ENCODE results near the gene USH1C.
A peak's percentile ranks its signal among the peaks of the same experiment; 100 is the strongest.

The USH1C gene

DNA sequence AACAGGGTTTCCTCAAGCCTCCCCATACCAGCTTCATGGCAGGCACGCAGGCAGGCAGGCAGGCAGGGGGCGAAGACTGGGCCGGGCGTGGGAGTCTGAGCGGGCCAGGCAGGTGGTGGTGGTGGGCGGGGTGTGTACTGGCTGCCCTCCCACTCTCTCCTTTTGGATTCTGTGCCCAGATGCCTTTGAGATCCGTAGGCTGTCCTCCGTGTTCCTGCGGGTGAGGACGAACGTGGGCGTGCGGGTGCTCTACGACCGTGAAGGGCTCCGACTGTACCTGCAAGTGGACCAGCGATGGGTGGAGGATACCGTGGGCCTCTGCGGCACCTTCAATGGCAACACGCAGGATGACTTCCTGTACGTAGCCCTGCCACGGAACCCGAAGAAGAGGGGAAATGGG is 25.8 kb upstream of the USH1C start:
- no peak for DNase-seq

- DNase-seq, result no peak
Observed at GRCh38 chr11:17568944-17569343, 24.7 kb upstream of the USH1C start.

DNA sequence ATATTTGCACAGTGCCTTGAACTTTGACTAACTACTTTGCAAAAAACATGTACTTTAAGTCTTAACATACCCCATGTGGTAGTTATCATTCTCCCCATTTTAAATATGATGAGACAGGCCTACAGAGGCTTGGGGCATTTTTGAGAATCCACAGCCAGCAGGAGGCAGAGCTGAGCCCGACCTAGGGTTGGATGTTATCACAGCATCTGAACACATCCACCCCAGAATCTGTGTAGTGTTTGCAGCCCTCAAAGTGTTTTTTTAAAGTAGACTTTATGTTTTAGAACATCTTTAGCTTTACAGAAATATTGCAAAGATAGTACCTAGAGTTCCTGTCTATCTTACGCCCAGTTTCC is 20.4 kb upstream of the USH1C start:
- DNase-seq, result peak in 1 of 4 experiments; percentile 23

GRCh38 chr11:17563961-17564686 is 19.9 kb upstream of the USH1C start:
- no peak for DNase-seq

GRCh38 chr11:17563231-17563646 is 19.0 kb upstream of the USH1C start:
- DNase-seq, result peak; percentile 63 to 75 (median 72)

- no peak for DNase-seq
Observed at GRCh38 chr11:17561526-17561925, 17.3 kb upstream of the USH1C start.

DNA sequence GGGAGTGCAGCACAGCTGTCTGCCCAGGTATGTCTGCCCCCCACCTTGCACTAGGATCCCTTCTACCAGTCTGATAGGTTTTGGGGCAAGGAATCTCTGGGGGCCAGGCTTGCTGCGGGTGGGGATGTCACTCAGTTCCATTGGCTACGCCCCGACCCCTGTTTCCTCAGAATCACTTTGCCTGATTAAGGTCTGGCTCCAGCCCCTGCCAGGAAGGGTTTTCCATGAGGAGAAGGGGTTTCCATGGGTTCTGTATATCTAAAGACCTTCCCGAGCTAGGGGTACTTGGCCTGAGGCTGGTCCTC is 16.8 kb upstream of the USH1C start:
- no peak for DNase-seq

DNA sequence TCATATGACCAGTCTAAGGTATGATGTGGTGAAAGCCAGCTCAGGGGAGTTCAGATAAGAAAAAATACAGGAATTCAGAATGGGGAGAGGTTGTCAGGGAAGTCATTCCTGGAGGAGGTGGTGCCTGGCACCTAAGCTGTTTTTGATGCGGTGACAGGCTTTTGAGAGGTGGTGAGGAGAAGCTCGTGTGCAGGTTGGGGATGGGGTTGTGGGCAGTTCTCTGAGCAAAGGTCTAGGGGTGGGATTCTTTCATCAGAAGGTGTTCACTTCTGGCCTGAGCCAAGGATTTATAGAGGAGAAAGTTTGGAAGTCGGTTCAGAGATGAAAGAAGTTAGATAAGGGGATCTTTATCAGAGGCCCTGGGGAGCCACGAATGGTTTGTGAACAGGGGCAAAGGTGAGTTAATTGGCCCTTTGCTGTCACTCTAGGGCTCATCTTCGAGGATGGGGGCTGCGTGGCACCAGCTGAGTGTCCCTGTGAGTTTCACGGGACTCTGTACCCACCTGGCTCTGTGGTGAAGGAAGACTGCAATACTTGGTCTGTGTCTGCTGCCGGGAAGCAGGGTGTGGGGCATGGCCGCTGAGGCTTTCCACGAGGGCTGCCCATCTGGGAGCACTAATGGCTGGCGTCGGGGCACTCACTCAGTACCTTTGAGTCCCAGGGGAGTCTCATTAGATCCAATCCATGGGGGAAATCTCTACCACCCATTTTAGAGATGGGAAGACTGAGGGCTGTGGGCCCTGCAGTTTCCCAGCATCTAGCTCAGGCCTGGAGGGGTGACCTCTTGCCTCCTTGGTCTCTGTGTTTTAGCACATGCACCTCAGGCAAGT is 16.3 kb upstream of the USH1C start:
- no peak for DNase-seq

DNA sequence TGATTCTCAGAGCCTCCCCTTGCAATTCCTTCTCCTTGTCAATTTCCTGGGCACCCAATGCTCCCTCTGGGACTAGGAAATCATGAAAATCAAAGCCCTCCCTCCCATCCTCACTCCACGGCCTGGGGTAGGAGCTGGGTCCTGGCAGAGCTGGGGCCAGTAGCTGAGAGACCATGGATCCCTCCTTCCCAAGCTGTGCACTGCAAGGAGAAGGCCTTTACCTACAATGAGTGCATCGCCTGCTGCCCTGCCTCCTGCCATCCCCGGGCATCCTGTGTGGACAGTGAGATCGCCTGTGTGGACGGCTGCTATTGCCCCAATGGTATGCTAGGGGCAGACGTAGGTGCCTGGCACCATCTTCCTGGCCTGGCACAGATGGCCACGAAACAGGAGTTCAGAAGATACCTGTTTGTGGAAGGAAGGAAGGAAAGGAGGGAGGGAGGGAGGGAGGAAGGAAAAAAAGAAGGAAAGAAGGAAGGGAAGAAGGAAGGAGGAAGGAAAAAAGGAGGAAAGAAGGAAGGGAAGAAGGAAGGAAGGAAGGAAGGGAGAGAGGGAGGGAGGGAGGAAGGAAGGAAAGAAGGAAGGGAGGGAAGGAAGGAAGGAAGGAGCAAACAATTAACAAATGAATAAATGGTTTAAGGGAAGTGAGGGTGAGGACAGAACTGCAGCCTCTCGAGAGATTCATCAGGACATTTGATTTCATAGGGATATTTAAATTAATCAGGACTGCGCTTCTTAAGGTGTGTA is 15.3 kb upstream of the USH1C start:
- no peak for DNase-seq

GRCh38 chr11:17558916-17559315 is 14.7 kb upstream of the USH1C start:
- DNase-seq, result no peak

- no peak for DNase-seq
Observed at GRCh38 chr11:17558025-17558780, 14.0 kb upstream of the USH1C start.

DNA sequence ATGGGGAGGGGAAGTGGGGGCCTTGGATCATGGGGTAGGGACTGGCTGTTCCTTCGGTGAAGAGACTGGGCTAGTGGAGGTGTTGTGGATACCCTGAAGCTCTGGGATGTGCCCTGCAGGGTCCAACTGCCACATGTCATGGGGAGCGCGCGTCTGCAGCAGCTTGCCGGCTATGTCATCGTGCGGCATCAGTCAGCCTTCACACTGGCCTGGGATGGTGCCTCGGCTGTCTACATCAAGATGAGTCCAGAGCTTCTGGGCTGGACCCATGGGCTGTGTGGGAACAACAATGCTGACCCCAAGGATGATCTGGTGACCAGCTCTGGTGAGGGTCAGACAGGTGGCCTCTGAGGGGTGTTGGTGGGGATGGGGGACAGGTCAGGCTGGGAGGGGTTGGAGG is 12.8 kb upstream of the USH1C start:
- DNase-seq, result no peak

- no peak for DNase-seq
Observed at GRCh38 chr11:17554487-17554886, 10.3 kb upstream of the USH1C start.

DNA sequence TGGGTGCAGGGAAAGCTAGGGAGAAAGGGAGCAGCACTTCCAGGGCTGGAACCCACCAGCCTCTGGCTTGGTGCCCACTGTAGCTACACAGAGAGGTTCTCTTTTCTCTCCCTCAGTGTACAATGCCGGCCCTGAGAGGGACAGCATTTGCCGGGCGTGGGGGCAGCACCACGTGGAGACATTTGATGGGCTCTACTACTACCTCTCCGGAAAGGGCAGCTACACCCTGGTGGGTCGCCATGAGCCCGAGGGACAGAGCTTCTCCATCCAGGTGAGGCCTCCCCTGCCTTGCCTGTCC is 9.0 kb upstream of the USH1C start:
- no peak for DNase-seq

DNA sequence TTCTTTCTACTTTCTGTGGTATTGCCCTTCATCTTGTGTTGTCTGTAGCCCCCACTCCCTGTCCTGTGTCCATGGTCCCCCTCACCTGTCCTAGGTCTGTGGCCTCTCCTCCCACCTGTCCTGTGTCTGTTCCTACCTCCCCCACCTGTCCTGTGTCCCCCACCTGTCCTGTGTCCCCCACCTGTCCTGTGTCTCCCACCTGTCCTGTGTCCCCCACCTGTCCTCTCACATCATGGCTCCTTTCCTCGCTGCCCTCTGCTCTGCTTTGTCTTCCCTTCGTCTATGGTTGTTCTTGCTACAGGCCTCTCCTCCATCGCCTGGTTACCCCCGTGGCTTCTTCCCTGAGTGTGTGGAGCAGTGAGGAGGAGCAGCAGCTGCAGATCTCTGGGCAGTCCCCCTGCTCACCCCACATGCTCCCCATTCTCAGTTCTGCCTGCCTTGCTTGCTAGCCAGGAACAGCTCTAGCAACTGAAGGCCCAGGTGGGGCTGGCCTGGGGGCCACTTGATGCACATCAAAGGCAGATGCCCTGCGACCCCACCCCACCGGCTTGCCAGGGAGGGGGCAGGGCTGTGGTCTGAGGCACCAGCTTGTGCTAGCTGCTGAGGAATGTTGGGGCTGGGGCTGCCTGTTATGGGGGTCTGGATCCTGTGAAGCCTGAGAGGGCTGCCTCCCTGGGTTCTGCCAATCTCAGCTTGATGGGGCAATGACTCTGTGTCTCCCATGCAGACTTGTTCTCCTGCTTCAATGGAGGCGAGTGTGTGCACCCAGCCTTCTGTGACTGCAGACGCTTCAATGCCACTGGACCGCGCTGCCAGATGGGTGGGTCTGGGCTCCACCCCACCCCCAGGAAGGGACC is 8.4 kb upstream of the USH1C start:
- DNase-seq, result no peak

DNA sequence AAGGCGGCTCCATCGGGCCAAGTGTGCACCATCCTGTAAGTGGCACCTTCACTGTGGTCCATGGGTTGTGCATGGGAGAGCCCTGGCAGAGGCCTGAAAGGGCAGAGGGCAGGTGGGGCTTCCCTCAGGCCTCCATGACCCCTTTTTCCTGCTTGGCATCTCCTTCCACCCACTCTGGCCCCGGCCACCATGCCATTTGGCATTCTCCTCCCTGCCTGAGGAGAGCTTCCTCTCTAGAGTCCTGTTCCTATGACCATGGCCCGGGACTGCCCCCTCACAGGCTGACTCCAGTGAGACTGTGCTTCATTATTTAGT is 7.8 kb upstream of the USH1C start:
- DNase-seq, result no peak

GRCh38 chr11:17551347-17552040 is 7.3 kb upstream of the USH1C start:
- DNase-seq, result no peak

DNA sequence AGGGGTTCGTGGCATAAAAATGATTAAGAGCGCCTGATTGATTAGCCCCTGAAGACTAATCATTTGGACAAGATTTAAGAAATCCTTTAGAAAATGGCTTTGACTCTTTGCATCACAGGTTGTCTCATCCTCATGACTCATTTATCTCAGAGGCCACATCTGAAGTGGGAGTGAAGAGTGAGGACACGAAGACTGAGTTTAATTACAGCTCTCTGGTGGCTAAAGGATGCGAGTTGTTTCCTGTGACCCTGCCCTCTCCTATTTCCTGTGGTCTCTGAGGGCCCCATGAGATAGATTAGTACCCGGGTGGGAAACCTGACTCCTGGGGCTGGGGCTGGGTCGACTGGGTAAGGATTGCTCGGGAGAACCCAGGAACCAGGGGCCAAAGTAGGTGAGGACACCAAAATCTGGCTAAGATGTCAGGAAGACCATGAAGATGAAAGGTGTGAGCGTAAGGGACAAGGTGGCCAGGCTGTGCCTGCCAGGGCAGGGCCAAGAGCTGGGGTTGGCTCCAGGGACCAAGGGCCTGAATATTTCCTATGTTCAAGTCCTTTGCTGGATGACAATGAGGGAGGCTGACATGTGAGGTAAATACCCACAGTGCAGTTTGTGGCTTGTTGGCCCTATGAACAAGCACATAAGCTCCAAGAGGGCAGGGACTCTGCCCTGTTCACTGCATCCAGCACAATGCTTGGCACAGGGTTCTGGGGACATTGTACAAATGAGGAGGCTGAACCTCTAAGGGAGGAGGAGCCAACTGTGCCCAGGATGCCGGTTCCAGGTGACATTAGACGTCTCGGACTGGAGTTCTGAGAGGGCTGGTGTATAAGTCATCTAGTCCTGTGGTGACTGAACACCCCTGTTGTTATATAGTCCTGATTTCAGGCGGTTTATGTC is 6.5 kb upstream of the USH1C start:
- no peak for DNase-seq

DNA sequence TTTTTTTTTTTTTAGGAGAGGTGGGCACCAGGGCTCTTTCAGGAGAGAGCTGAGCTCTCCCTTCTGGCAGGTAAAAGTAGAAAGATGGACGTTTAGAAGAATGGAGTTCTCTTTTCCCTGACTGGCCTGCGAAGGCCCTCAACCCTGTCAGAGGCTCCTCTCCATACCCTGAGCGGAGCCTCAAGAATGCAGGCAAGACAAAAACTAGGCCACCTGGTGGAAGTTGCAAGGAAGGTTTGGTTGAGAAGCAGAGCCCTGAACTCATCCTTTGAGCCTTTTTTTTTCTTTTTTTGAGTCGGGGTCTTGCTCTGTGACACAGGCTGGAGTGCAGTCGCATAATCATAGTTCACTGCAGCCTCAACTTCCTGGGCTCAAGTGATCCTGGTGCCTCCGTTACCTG is 4.2 kb upstream of the USH1C start:
- DNase-seq, result no peak

DNA sequence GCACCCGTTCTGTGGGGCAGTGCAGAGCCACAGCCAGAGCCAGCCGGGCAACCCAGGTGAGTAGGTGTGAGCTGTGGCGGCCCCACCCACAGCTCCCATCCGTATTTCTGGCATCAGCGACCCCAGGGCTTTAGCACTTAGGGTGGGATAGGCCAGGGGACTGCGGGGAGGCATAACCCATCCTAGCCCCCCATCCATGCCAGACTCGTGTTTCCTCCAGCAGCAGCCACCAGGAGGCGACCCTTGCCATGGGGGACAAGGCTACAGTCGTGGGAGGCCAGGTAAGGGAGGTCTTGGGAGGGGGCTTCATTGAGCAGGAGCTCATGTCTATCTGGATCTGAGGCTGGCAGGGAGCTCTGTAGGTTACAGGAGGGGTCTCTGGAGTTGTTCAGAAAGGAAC is 3.7 kb upstream of the USH1C start:
- DNase-seq, result no peak

Data from suppressor macrophage (primary cell).